HG02678 (cell line): Measurements from ENCODE around the gene TMEM252.

Experiments used
- ATAC-seq: cut with Tn5 transposase; IDR thresholded peaks from one replicate; pipeline ENCODE4 v1.9.1; 2021; ENCODE audit warnings: mild to moderate bottlenecking, moderate library complexity; ENCODE audit not compliant: unreplicated experiment

The TMEM252 gene

GRCh38 chr9:68500457-68501381 is 40.0 kb downstream of the TMEM252 start:
- no peak for ATAC-seq

GRCh38 chr9:68498816-68499215 is 41.9 kb downstream of the TMEM252 start:
- no peak for ATAC-seq

- ATAC-seq, result no peak
Observed at GRCh38 chr9:68497629-68498028, 43.1 kb downstream of the TMEM252 start.

GRCh38 chr9:68496356-68496755 is 44.3 kb downstream of the TMEM252 start:
- ATAC-seq, result no peak

GRCh38 chr9:68495247-68495646 is 45.4 kb downstream of the TMEM252 start:
- ATAC-seq, result no peak

GRCh38 chr9:68493958-68494577 is 46.6 kb downstream of the TMEM252 start:
- no peak for ATAC-seq

- no peak for ATAC-seq
Observed at GRCh38 chr9:68493541-68493940, 47.1 kb downstream of the TMEM252 start.

- ATAC-seq, result no peak
Observed at GRCh38 chr9:68492806-68493205, 47.9 kb downstream of the TMEM252 start.

GRCh38 chr9:68489646-68490045 is 51.0 kb downstream of the TMEM252 start:
- no peak for ATAC-seq

- no peak for ATAC-seq
Observed at GRCh38 chr9:68488126-68488525, 52.6 kb downstream of the TMEM252 start.
